CD4-positive, alpha-beta T cell (primary cell): ENCODE results near the gene PFKFB3. TPM values are rescaled to one million over a fixed set of nuclear protein-coding genes. Genes with fewer than 3 reads are reported as not detected.
A peak's percentile ranks its signal among the peaks of the same experiment; 100 is the strongest.

ENCODE experiments used
- ATAC-seq: fragments of 200-7000 bp; cut with Tn5 transposase; one replicate; pipeline ENCODE4 v1.10.0; 2022; ENCODE audit warnings: mild to moderate bottlenecking; ENCODE audit not compliant: poor library complexity
- CTCF ChIA-PET: fragments of 350-600 bp; sonication (Branson Sonifier 250); formaldehyde crosslinking; loops from one replicate; lab custom pipeline; 2021; ENCODE audit warnings: antibody characterized with exemption, inconsistent platforms; lab: Charles Lee
- POLR2A ChIA-PET: fragments of 350-600 bp; sonication (Branson Sonifier 250); formaldehyde crosslinking; loops from one replicate; lab custom pipeline; 2021; ENCODE audit warnings: antibody characterized with exemption, inconsistent platforms; lab: Charles Lee
- DNase-seq, 14 experiments: peaks; one replicate each; pipeline ENCODE4 v3.0.0-alpha.2; 2013 to 2020; ENCODE audit warnings: mixed read lengths in 2 of 14
- H3K27ac ChIP-seq, 2 donors: one replicate each; pipeline versions ENCODE4 v1.5.1 to v1.7.0; 2013; ENCODE audit warnings: low read length in 2 of 2, low read depth in 1 of 2, mild to moderate bottlenecking in 1 of 2
- H3K27me3 ChIP-seq, 2 experiments: 1 replicate in 1 of 2; 2 replicates in 1 of 2; pipeline versions ENCODE4 v1.6.1 to v1.7.0; 2013; ENCODE audit warnings: low read length in 2 of 2, control low read depth in 1 of 2, mild to moderate bottlenecking in 1 of 2, moderate library complexity in 1 of 2; ENCODE audit not compliant: insufficient read depth in 2 of 2, control insufficient read depth in 1 of 2
- H3K36me3 ChIP-seq: one replicate; pipeline ENCODE4 v1.6.1; 2013; ENCODE audit warnings: low read length, control low read depth; ENCODE audit not compliant: insufficient read depth
- H3K4me1 ChIP-seq: one replicate; pipeline ENCODE4 v1.6.1; 2013; ENCODE audit warnings: low read length, control low read depth; ENCODE audit not compliant: insufficient read depth
- H3K4me3 ChIP-seq: one replicate; pipeline ENCODE4 v1.5.1; 2013; ENCODE audit warnings: mild to moderate bottlenecking, low read length, moderate library complexity
- H3K9me3 ChIP-seq, 2 experiments: 1 replicate in 1 of 2; 2 replicates in 1 of 2; pipeline versions ENCODE4 v1.6.1 to v1.7.0; 2013; ENCODE audit warnings: low read length in 2 of 2, mild to moderate bottlenecking in 2 of 2, control low read depth in 1 of 2, moderate library complexity in 1 of 2; ENCODE audit not compliant: control insufficient read depth in 1 of 2, insufficient read depth in 1 of 2
- H3K27ac Mint-ChIP-seq: one replicate; pipeline ENCODE4 v1.8.0; 2020; ENCODE audit warnings: mixed read lengths
- H3K27me3 Mint-ChIP-seq: one replicate; pipeline ENCODE4 v1.8.0; 2021; ENCODE audit warnings: mixed read lengths
- H3K36me3 Mint-ChIP-seq: one replicate; pipeline ENCODE4 v1.8.0; 2021; ENCODE audit warnings: low read depth, mixed read lengths
- H3K4me1 Mint-ChIP-seq: one replicate; pipeline ENCODE4 v1.8.0; 2021; ENCODE audit warnings: low read depth, mixed read lengths
- H3K4me3 Mint-ChIP-seq: one replicate; pipeline ENCODE4 v1.8.0; 2020; ENCODE audit warnings: mild to moderate bottlenecking, mixed read lengths
- H3K9me3 Mint-ChIP-seq: one replicate; pipeline ENCODE4 v1.8.0; 2020; ENCODE audit warnings: mixed read lengths
- intact Hi-C, 2 experiments: fragments of 100-400 bp; cut with DNase I in 1 of 2; cut with micrococcal nuclease in 1 of 2; formaldehyde crosslinking; loops; one replicate each; pipeline versions ENCODE4 v1.15.1 to v1.9.0; 2023 to 2025; cut with DNase I, micrococcal nuclease
- total RNA-seq, 174 experiments: library from RNA in 2 of 174; stranded (reverse) in 2 of 174; gene quantifications; one replicate each; pipeline ENCODE4 v1.2.3 and lab custom pipeline; 2021 to 2026
- TF ChIP-seq, protein P1 (sequence below): fragments of 200-600 bp; IDR thresholded peaks from one replicate; pipeline ENCODE4 v1.8.0; 2022; ENCODE audit warnings: antibody characterized with exemption, mild to moderate bottlenecking

The PFKFB3 gene
- total RNA-seq, 2 experiments from 2014 or later, result 142 to 145 TPM

DNA sequence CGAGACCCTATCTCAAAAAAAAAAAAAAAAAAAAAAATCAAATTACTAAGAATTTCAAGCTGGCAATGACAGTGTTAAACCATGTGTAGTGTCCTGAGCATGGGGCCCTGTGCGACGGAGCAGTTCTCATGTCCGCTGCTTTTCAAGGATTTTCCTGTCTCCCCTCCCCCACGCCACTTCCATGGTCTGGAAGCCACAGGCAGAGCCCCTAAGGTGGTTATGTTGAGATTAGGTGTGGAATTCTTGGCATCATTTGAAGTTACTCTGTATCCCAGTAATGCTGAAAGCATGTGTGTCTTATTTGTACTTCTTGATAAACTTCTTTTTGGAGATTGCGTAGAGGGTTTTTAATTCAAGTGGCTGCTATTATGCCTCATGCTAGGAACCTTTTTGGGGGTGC is 65.2 kb downstream of the PFKFB3 start:
- Histone ChIP-seq H3K9me3 (no peaks in the 10 kb centered on the region), H3K27ac (no peak overlapping the region), H3K4me3 (no peak overlapping the region), H3K36me3 (no peaks in the 10 kb centered on the region), H3K4me1 (peaks cover 35% of the 10 kb centered on the region), H3K27me3 (no peaks in the 10 kb centered on the region)
- H3K36me3 Mint-ChIP-seq, result no peaks in the 10 kb centered on the region
- ATAC-seq, result no peak
- peak overlapping the region; percentile 38 for H3K27ac Mint-ChIP-seq
- ChIA-PET POLR2A (interaction anchor here (0.7 kb wide), 1 partner anchor 80 kb away, joined by 3 read pairs; no protein-coding TSS in a partner anchor), CTCF (no interaction called here)
- intact Hi-C loops, result no loop called here
- TF ChIP-seq, protein P1, sequence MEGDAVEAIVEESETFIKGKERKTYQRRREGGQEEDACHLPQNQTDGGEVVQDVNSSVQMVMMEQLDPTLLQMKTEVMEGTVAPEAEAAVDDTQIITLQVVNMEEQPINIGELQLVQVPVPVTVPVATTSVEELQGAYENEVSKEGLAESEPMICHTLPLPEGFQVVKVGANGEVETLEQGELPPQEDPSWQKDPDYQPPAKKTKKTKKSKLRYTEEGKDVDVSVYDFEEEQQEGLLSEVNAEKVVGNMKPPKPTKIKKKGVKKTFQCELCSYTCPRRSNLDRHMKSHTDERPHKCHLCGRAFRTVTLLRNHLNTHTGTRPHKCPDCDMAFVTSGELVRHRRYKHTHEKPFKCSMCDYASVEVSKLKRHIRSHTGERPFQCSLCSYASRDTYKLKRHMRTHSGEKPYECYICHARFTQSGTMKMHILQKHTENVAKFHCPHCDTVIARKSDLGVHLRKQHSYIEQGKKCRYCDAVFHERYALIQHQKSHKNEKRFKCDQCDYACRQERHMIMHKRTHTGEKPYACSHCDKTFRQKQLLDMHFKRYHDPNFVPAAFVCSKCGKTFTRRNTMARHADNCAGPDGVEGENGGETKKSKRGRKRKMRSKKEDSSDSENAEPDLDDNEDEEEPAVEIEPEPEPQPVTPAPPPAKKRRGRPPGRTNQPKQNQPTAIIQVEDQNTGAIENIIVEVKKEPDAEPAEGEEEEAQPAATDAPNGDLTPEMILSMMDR, result no peak
- H3K4me3 Mint-ChIP-seq, result no peak overlapping the region
- H3K4me1 Mint-ChIP-seq, result peaks cover 40% of the 10 kb centered on the region
- no peaks in the 10 kb centered on the region for H3K27me3 Mint-ChIP-seq
- H3K9me3 Mint-ChIP-seq, result no peaks in the 10 kb centered on the region
- DNase-seq, result no peak

DNA sequence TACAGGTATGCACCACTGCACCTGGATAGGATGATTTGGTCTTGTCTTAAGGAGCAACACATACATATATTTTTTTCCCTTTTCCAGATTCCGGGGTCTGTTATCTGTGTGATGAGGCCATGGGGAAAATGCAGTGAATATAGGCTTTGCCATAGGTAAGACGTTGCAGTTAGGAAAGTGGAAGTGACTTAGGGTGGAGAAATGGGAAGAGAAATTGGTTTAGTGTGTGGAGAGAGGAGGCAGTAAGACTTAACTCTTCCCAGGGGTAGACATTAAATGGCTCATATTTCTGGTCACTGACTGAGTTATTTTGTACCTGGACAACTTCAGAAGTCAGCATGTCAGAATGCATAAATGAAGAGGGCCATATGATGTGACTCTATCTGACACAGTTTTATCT is 66.7 kb downstream of the PFKFB3 start:
- peaks cover 36% of the 10 kb centered on the region for H3K4me1 ChIP-seq
- peaks cover 40% of the 10 kb centered on the region for H3K4me1 Mint-ChIP-seq
- POLR2A ChIA-PET, result no interaction called here

DNA sequence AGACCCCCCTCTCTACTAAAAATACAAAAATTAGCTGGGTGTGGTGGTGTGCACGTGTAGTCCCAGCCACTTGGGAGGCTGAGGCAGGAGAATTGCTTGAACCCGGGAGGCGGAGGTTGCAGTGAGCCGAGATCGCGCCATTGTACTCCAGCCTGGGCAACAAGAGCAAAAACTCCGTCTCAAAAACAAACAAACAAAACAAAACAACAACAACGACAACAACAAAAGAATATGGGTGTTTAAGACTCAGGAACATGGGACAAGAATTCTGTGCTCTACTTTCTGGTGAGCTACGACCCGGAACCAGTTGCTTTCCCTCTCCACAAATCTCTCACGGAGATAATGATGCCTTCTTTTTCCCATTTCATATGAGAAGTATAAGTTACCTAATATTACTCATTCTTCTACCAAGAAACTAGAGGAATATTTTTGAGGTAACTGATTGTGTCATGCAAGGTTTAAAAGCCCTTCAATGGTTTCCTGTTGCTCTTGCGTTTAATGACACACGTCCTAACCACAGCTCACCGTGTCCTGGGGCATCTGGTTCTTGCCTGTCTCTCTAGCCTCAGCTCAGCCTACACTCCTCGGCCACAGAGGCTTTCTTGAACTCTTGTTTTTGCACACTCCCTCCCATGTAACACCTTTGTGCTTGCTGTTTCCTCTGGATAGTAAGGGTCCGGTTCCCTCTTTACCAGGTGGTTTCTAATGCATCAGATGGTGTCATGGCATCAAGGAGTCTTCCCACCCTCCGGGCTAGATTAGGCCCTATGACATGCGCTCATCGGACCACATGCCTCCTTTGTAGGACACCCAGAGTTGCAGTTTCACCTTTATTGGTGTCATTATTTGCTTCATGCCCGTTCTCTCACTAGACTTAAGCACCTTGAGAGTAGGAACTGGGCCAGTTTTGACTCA is 67.5 kb downstream of the PFKFB3 start:
- Histone ChIP-seq H3K4me1 (peaks cover 44% of the 10 kb centered on the region), H3K4me3 (no peak overlapping the region), H3K9me3 (no peaks in the 10 kb centered on the region), H3K36me3 (no peaks in the 10 kb centered on the region), H3K27me3 (no peaks in the 10 kb centered on the region), H3K27ac (peak overlapping the region; percentile 2 to 43)
- no peaks in the 10 kb centered on the region for H3K27me3 Mint-ChIP-seq
- peak overlapping the region; percentile 7 for H3K4me3 Mint-ChIP-seq
- peak overlapping the region; percentile 90 for H3K27ac Mint-ChIP-seq
- peaks cover 44% of the 10 kb centered on the region for H3K4me1 Mint-ChIP-seq
- intact Hi-C loops, result loop anchor here in 1 of 2 experiments (10.0 kb wide), 1 partner anchor 115 kb away; no protein-coding TSS in a partner anchor
- DNase-seq (peak; percentile 44 to 91 (median 56)), ATAC-seq (peak; percentile 71)
- TF ChIP-seq, protein P1, result no peak
- peaks cover 3% of the 10 kb centered on the region for H3K9me3 Mint-ChIP-seq
- no peaks in the 10 kb centered on the region for H3K36me3 Mint-ChIP-seq
- POLR2A ChIA-PET, result interaction anchor here (1.0 to 1.6 kb wide), 2 partner anchors 30 to 78 kb away, joined by 5 to 7 read pairs; no protein-coding TSS in a partner anchor
- CTCF ChIA-PET, result interaction anchor here (0.6 to 1.6 kb wide), 3 partner anchors 65 to 78 kb away, joined by 3 to 6 read pairs (median 4); partner anchors contain the start of gene PFKFB3

More for the DNA sequence above, 66.7 kb downstream of the PFKFB3 start:
- Histone ChIP-seq H3K27me3 (no peaks in the 10 kb centered on the region), H3K4me3 (no peak overlapping the region), H3K27ac (no peak overlapping the region), H3K36me3 (no peaks in the 10 kb centered on the region), H3K9me3 (no peaks in the 10 kb centered on the region)
- CTCF ChIA-PET, result interaction anchor here (0.5 to 1.2 kb wide), 4 partner anchors 47 to 756 kb away, joined by 3 read pairs; no protein-coding TSS in a partner anchor
- H3K4me3 Mint-ChIP-seq, result peak overlapping the region; percentile 32
- ATAC-seq (no peak), DNase-seq (no peak)
- intact Hi-C loops, result no loop called here
- H3K27ac Mint-ChIP-seq, result peak overlapping the region; percentile 90
- no peaks in the 10 kb centered on the region for H3K36me3 Mint-ChIP-seq
- no peaks in the 10 kb centered on the region for H3K9me3 Mint-ChIP-seq
- H3K27me3 Mint-ChIP-seq, result no peaks in the 10 kb centered on the region
- TF ChIP-seq, protein P1, result no peak
